ENCODE measurements around the gene SCT. TPM values are rescaled to one million over a fixed set of nuclear protein-coding genes. Genes with fewer than 3 reads are reported as not detected.
A peak's percentile ranks its signal among the peaks of the same experiment; 100 is the strongest.

The SCT gene
- total RNA-seq, 1 experiment from 2014 or later, result not detected

- ATAC-seq (peak; percentile 16; the same call in 1 of the 2 replicates), DNase-seq (ENCODE audit: low read depth, low spot score) (no peak)
- Histone ChIP-seq H3K27me3 (ENCODE audit: control insufficient read depth, insufficient read depth, low read length) (no peaks in the 10 kb centered on the region), H3K27ac (ENCODE audit: low read length) (no peak overlapping the region), H3K4me1 (ENCODE audit: control insufficient read depth, insufficient read depth, low read length) (peaks cover 21% of the 10 kb centered on the region), H3K9me3 (ENCODE audit: control insufficient read depth, insufficient read depth, low read depth, low read length) (no peaks in the 10 kb centered on the region), H3K36me3 (ENCODE audit: control insufficient read depth, insufficient read depth, low read length) (no peaks in the 10 kb centered on the region), H3K4me3 (ENCODE audit: low read depth in 2 of 2, low read length in 2 of 2) (no peak overlapping the region)
- in situ Hi-C loops (cut with HindIII; ENCODE audit: low pct_unique_long_range_greater_than_20kb, low sequenced_read_pairs), result no loop called here
- no TSS peak for BruUV-seq (replicated peaks)
- intact Hi-C loops (cut with micrococcal nuclease; ENCODE audit: unreplicated experiment), result no loop called here
- TF ChIP-seq TCF7L2 (IDR thresholded peaks at IDR 0.05; ENCODE audit: low read depth, low read length), result no peak
- peak; percentile 36; the same call in 1 of the 2 replicates for TF ChIP-seq POLR2AphosphoS5 (IDR thresholded peaks at IDR 0.05; ENCODE audit: low read depth, low read length)
- CTCF ChIA-PET, result no interaction called here
- POLR2A ChIA-PET, result no interaction called here
Measured at GRCh38 chr11:643849-644738, 17.1 kb upstream of the SCT start.

GRCh38 chr11:643366-643765, 16.4 kb upstream of the SCT start:
- ATAC-seq, result peak; percentile 23; the same call in 1 of the 2 replicates
- no peak overlapping the region for H3K4me3 ChIP-seq (ENCODE audit: low read depth in 2 of 2, low read length in 2 of 2)
- no TSS peak for BruUV-seq (replicated peaks)
- POLR2A ChIA-PET, result no interaction called here
- in situ Hi-C loops (cut with HindIII; ENCODE audit: low pct_unique_long_range_greater_than_20kb, low sequenced_read_pairs), result no loop called here
- no peak for DNase-seq (ENCODE audit: low read depth, low spot score)
- peaks cover 21% of the 10 kb centered on the region for H3K4me1 ChIP-seq (ENCODE audit: control insufficient read depth, insufficient read depth, low read length)
- H3K9me3 ChIP-seq (ENCODE audit: control insufficient read depth, insufficient read depth, low read depth, low read length), result no peaks in the 10 kb centered on the region
- no peaks in the 10 kb centered on the region for H3K27me3 ChIP-seq (ENCODE audit: control insufficient read depth, insufficient read depth, low read length)
- H3K36me3 ChIP-seq (ENCODE audit: control insufficient read depth, insufficient read depth, low read length), result no peaks in the 10 kb centered on the region
- intact Hi-C loops (cut with micrococcal nuclease; ENCODE audit: unreplicated experiment), result no loop called here
- H3K27ac ChIP-seq (ENCODE audit: low read length), result peak overlapping the region; percentile 5; the same call in 1 of the 2 replicates
- CTCF ChIA-PET, result no interaction called here
- TF ChIP-seq SIN3A (IDR thresholded peaks at IDR 0.05; ENCODE audit: borderline replicate concordance, insufficient read depth, low read depth, low read length), result no peak
- no peak for TF ChIP-seq TCF7L2 (IDR thresholded peaks at IDR 0.05; ENCODE audit: low read depth, low read length)
- TF ChIP-seq CTCF (IDR thresholded peaks at IDR 0.05), result no peak
- TF ChIP-seq POLR2AphosphoS5 (IDR thresholded peaks at IDR 0.05; ENCODE audit: low read depth, low read length), result no peak
- TF ChIP-seq REST (IDR thresholded peaks at IDR 0.05; ENCODE audit: insufficient read depth in 1 of 2, low read depth in 2 of 2, low read length in 1 of 2), result no peak

- ChIA-PET POLR2A (no interaction called here), CTCF (no interaction called here)
- H3K4me3 ChIP-seq (ENCODE audit: low read depth in 2 of 2, low read length in 2 of 2), result no peak overlapping the region
- DNase-seq (ENCODE audit: low read depth, low spot score) (no peak), ATAC-seq (no peak)
- TF ChIP-seq CTCF (IDR thresholded peaks at IDR 0.05) (no peak), POLR2AphosphoS5 (IDR thresholded peaks at IDR 0.05; ENCODE audit: low read depth, low read length) (no peak)
- peaks cover 21% of the 10 kb centered on the region for H3K4me1 ChIP-seq (ENCODE audit: control insufficient read depth, insufficient read depth, low read length)
- intact Hi-C loops (cut with micrococcal nuclease; ENCODE audit: unreplicated experiment) (no loop called here), in situ Hi-C loops (cut with HindIII; ENCODE audit: low pct_unique_long_range_greater_than_20kb, low sequenced_read_pairs) (no loop called here)
- H3K27me3 ChIP-seq (ENCODE audit: control insufficient read depth, insufficient read depth, low read length), result no peaks in the 10 kb centered on the region
- no peak overlapping the region for H3K27ac ChIP-seq (ENCODE audit: low read length)
- H3K36me3 ChIP-seq (ENCODE audit: control insufficient read depth, insufficient read depth, low read length), result no peaks in the 10 kb centered on the region
- BruUV-seq (replicated peaks), result no TSS peak
- no peaks in the 10 kb centered on the region for H3K9me3 ChIP-seq (ENCODE audit: control insufficient read depth, insufficient read depth, low read depth, low read length)
Measured at GRCh38 chr11:641806-642370, 14.9 kb upstream of the SCT start.

All from Panc1 (cell line).